ENCODE data around the gene MDC1. TPM values are rescaled to one million over a fixed set of nuclear protein-coding genes. Genes with fewer than 3 reads are reported as not detected.
"Not testable (repeated sequence)": the region's sequence is repeated elsewhere in the genome, so short reads cannot be mapped to it uniquely, and the experiment has no call there.

MDC1 gene
- total RNA-seq, 3 donors from 2014 or later: 15.2 to 34.3 (median 29.5) TPM

- ATAC-seq (no peak), DNase-seq (no peak)
- Histone ChIP-seq H3K4me1 (ENCODE audit: low read depth) (no peaks in the 10 kb centered on the region), H3K36me3 (ENCODE audit: low read depth) (peaks cover 20% of the 10 kb centered on the region), H3K9me3 (no peaks in the 10 kb centered on the region), H3K4me3 (no peak overlapping the region)
- intact Hi-C loops (cut with DNase I, micrococcal nuclease): no loop called here
- no peak for TF ChIP-seq CTCF (IDR thresholded peaks at IDR 0.05)
Observed at GRCh38 chr6:30664994-30665767, 51.9 kb downstream of the MDC1 start.

GRCh38 chr6:30657922-30658321 lies 59.2 kb downstream of the MDC1 start:
- ATAC-seq; H3K4me3 ChIP-seq; intact Hi-C loops (cut with DNase I, micrococcal nuclease); DNase-seq; H3K4me1 ChIP-seq (ENCODE audit: low read depth); H3K9me3 ChIP-seq: not testable (repeated sequence)
- peaks cover 12% of the 10 kb centered on the region for H3K36me3 ChIP-seq (ENCODE audit: low read depth)

- Histone ChIP-seq H3K36me3 (ENCODE audit: low read depth) (peaks cover 11% of the 10 kb centered on the region), H3K4me1 (ENCODE audit: low read depth) (no peaks in the 10 kb centered on the region), H3K4me3 (no peak overlapping the region), H3K9me3 (no peaks in the 10 kb centered on the region)
- TF ChIP-seq CTCF (IDR thresholded peaks at IDR 0.05): no peak
- intact Hi-C loops (cut with DNase I, micrococcal nuclease): no loop called here
- DNase-seq: no peak
- ATAC-seq: no peak
Observed at GRCh38 chr6:30657454-30657853, 59.6 kb downstream of the MDC1 start.

- H3K9me3 ChIP-seq: no peaks in the 10 kb centered on the region
- intact Hi-C loops (cut with DNase I, micrococcal nuclease): no loop called here
- H3K4me3 ChIP-seq: no peak overlapping the region
- no peak for ATAC-seq
- peaks cover 11% of the 10 kb centered on the region for H3K36me3 ChIP-seq (ENCODE audit: low read depth)
- no peaks in the 10 kb centered on the region for H3K4me1 ChIP-seq (ENCODE audit: low read depth)
- no peak for DNase-seq
- no peak for TF ChIP-seq CTCF (IDR thresholded peaks at IDR 0.05)
Observed at GRCh38 chr6:30656513-30656912, 60.6 kb downstream of the MDC1 start.

- Histone ChIP-seq H3K36me3 (ENCODE audit: low read depth) (peaks cover 4% of the 10 kb centered on the region), H3K9me3 (no peaks in the 10 kb centered on the region), H3K4me3 (no peak overlapping the region), H3K4me1 (ENCODE audit: low read depth) (no peaks in the 10 kb centered on the region)
- no peak for TF ChIP-seq CTCF (IDR thresholded peaks at IDR 0.05)
- intact Hi-C loops (cut with DNase I, micrococcal nuclease): no loop called here
- no peak for ATAC-seq
- DNase-seq: no peak
Observed at GRCh38 chr6:30655743-30656094, 61.4 kb downstream of the MDC1 start.

- H3K4me3 ChIP-seq: no peak overlapping the region
- ATAC-seq (no peak), DNase-seq (no peak)
- H3K9me3 ChIP-seq: no peaks in the 10 kb centered on the region
- H3K4me1 ChIP-seq (ENCODE audit: low read depth): no peaks in the 10 kb centered on the region
- peaks cover 4% of the 10 kb centered on the region for H3K36me3 ChIP-seq (ENCODE audit: low read depth)
- intact Hi-C loops (cut with DNase I, micrococcal nuclease): no loop called here
- no peak for TF ChIP-seq CTCF (IDR thresholded peaks at IDR 0.05)
Observed at GRCh38 chr6:30654798-30655742, 62.0 kb downstream of the MDC1 start.
